H9 (cell line): Measurements from ENCODE around the gene PNPLA7. TPM values are rescaled to one million over a fixed set of nuclear protein-coding genes. Genes with fewer than 3 reads are reported as not detected.

Source experiments
- DNase-seq: peaks from one replicate; pipeline ENCODE4 v3.0.0-alpha.2; 2017
- H2AFZ ChIP-seq: one replicate; pipeline ENCODE4 v1.6.1; 2013; ENCODE audit warnings: mild to moderate bottlenecking, low read length, control low read depth, moderate library complexity
- H2AK5ac ChIP-seq: 2 replicates; pipeline ENCODE4 v1.6.1; 2013; ENCODE audit warnings: low read length, control low read depth, mixed read lengths; ENCODE audit not compliant: insufficient read length
- H2BK120ac ChIP-seq: one replicate; pipeline ENCODE4 v1.6.1; 2013; ENCODE audit warnings: low read depth, mild to moderate bottlenecking, low read length, control low read depth, inconsistent platforms; ENCODE audit not compliant: poor library complexity, severe bottlenecking
- H2BK12ac ChIP-seq: 2 replicates; pipeline ENCODE4 v1.6.1; 2013; ENCODE audit warnings: low read length, control low read depth, mixed read lengths, low read depth; ENCODE audit not compliant: insufficient read length
- H2BK15ac ChIP-seq: 2 replicates; pipeline ENCODE4 v1.6.1; 2013; ENCODE audit warnings: low read depth, low read length, control low read depth
- H2BK20ac ChIP-seq: one replicate; pipeline ENCODE4 v1.6.1; 2013; ENCODE audit warnings: low read depth, mild to moderate bottlenecking, low read length, control low read depth, inconsistent platforms; ENCODE audit not compliant: poor library complexity, severe bottlenecking
- H2BK5ac ChIP-seq: 2 replicates; pipeline ENCODE4 v1.6.1; 2013; ENCODE audit warnings: low read length, control low read depth, mixed read lengths; ENCODE audit not compliant: insufficient read length
- H3K14ac ChIP-seq: 2 replicates; pipeline ENCODE4 v1.6.1; 2013; ENCODE audit warnings: low read length, control low read depth; ENCODE audit not compliant: insufficient read depth
- H3K18ac ChIP-seq: 2 replicates; pipeline ENCODE4 v1.6.1; 2013; ENCODE audit warnings: low read depth, mild to moderate bottlenecking, mixed read lengths, low read length, control low read depth; ENCODE audit not compliant: insufficient read length
- H3K23ac ChIP-seq: 2 replicates; pipeline ENCODE4 v1.6.1; 2013; ENCODE audit warnings: low read length, control low read depth, mixed read lengths, low read depth; ENCODE audit not compliant: insufficient read length
- H3K23me2 ChIP-seq: 2 replicates; pipeline ENCODE4 v1.6.1; 2013; ENCODE audit warnings: low read depth, mild to moderate bottlenecking, mixed read lengths, low read length, control low read depth; ENCODE audit not compliant: insufficient read length, poor library complexity, severe bottlenecking
- H3K27ac ChIP-seq: 2 replicates; pipeline ENCODE4 v1.5.1; 2013; ENCODE audit warnings: low read length, control low read depth, mixed read lengths, low read depth; ENCODE audit not compliant: insufficient read length
- H3K27me3 ChIP-seq: 2 replicates; pipeline ENCODE4 v1.6.1; 2013; ENCODE audit warnings: low read length, control low read depth, inconsistent platforms; ENCODE audit not compliant: insufficient read depth
- H3K4ac ChIP-seq: 2 replicates; pipeline ENCODE4 v1.6.1; 2013; ENCODE audit warnings: low read depth, mild to moderate bottlenecking, control low read depth, inconsistent platforms, low read length, moderate library complexity
- H3K4me1 ChIP-seq: 2 replicates; pipeline ENCODE4 v1.6.1; 2013; ENCODE audit warnings: low read length, control low read depth, inconsistent platforms; ENCODE audit not compliant: insufficient read depth
- H3K4me2 ChIP-seq: 2 replicates; pipeline ENCODE4 v1.6.1; 2013; ENCODE audit warnings: low read length, control low read depth, mixed read lengths; ENCODE audit not compliant: insufficient read length, insufficient read depth
- H3K56ac ChIP-seq: 2 replicates; pipeline ENCODE4 v1.6.1; 2013; ENCODE audit warnings: low read depth, mild to moderate bottlenecking, mixed read lengths, low read length, control low read depth; ENCODE audit not compliant: insufficient read length
- H3K79me1 ChIP-seq: 2 replicates; pipeline ENCODE4 v1.6.1; 2013; ENCODE audit warnings: low read depth, mild to moderate bottlenecking, moderate library complexity, low read length, control low read depth, inconsistent platforms; ENCODE audit not compliant: insufficient read depth, poor library complexity, severe bottlenecking
- H3K79me2 ChIP-seq: 2 replicates; pipeline ENCODE4 v1.6.1; 2013; ENCODE audit warnings: low read length, control low read depth, inconsistent platforms; ENCODE audit not compliant: insufficient read depth
- H3K9ac ChIP-seq: 2 replicates; pipeline ENCODE4 v1.6.1; 2013; ENCODE audit warnings: low read length, control low read depth, mixed read lengths; ENCODE audit not compliant: insufficient read length; ENCODE audit errors: extremely low read depth
- H3K9me3 ChIP-seq: one replicate; pipeline ENCODE4 v1.6.1; 2013; ENCODE audit warnings: low read depth, low read length, inconsistent platforms; ENCODE audit not compliant: control insufficient read depth
- H3T11ph ChIP-seq: one replicate; pipeline ENCODE4 v1.6.1; 2013; ENCODE audit warnings: mild to moderate bottlenecking, low read length, control low read depth, inconsistent platforms
- H4K20me1 ChIP-seq: one replicate; pipeline ENCODE4 v1.6.1; 2013; ENCODE audit not compliant: control insufficient read depth, insufficient read length, insufficient read depth
- H4K5ac ChIP-seq: 2 replicates; pipeline ENCODE4 v1.6.1; 2013; ENCODE audit warnings: low read depth, mild to moderate bottlenecking, mixed read lengths, low read length, control low read depth; ENCODE audit not compliant: insufficient read length
- H4K8ac ChIP-seq: replicated peaks from 2 replicates; pipeline ENCODE4 v1.6.1; 2013; ENCODE audit warnings: low read length, control low read depth, mixed read lengths, low read depth; ENCODE audit not compliant: insufficient read length
- H4K91ac ChIP-seq: 2 replicates; pipeline ENCODE4 v1.6.1; 2013; ENCODE audit warnings: low read depth, mild to moderate bottlenecking, moderate library complexity, mixed read lengths, low read length, control low read depth; ENCODE audit not compliant: insufficient read length
- H3K27ac Mint-ChIP-seq, 3 experiments: 2 replicates in 2 of 3; 3 replicates in 1 of 3; pipeline ENCODE4 v1.8.0; 2020 to 2021; ENCODE audit warnings: mixed read lengths in 3 of 3, mild to moderate bottlenecking in 1 of 3, moderate library complexity in 1 of 3
- H3K27me3 Mint-ChIP-seq: 2 replicates; pipeline ENCODE4 v1.8.0; 2021; ENCODE audit warnings: low read depth, mild to moderate bottlenecking, moderate library complexity, mixed read lengths
- H3K36me3 Mint-ChIP-seq, 3 experiments: 2 replicates in 2 of 3; 3 replicates in 1 of 3; pipeline ENCODE4 v1.8.0; 2020 to 2021; ENCODE audit warnings: low read depth in 3 of 3, mixed read lengths in 3 of 3; ENCODE audit not compliant: insufficient read depth in 1 of 3
- H3K4me1 Mint-ChIP-seq, 2 experiments: 2 replicates each; pipeline ENCODE4 v1.8.0; 2020; ENCODE audit warnings: mixed read lengths in 2 of 2
- H3K4me3 Mint-ChIP-seq, 2 experiments: 2 replicates in 1 of 2; 3 replicates in 1 of 2; pipeline ENCODE4 v1.8.0; 2020 to 2021; ENCODE audit warnings: mild to moderate bottlenecking in 2 of 2, mixed read lengths in 2 of 2, moderate library complexity in 1 of 2
- H3K9me3 Mint-ChIP-seq, 2 experiments: 2 replicates in 1 of 2; 3 replicates in 1 of 2; pipeline ENCODE4 v1.8.0; 2020; ENCODE audit warnings: mild to moderate bottlenecking in 2 of 2, mixed read lengths in 2 of 2, moderate library complexity in 1 of 2
- WGBS: extraction: QIAGEN DNeasy Blood & Tissue Kit; methylation state at CpG from one replicate; pipeline ENCODE4 v1.1.7; 2013; ENCODE audit warnings: missing lambda C conversion rate, low lambda C conversion rate, mixed read lengths; ENCODE audit not compliant: insufficient read length; ENCODE audit errors: extremely low coverage; 5-methylcytosine and 5-hydroxymethylcytosine counted together
- total RNA-seq: library from RNA; stranded (reverse); gene quantifications from 2 replicates; pipeline ENCODE4 v1.2.1, GENCODE V29; 2021
- TF ChIP-seq, protein P1 (sequence below): fragments of 200-600 bp; sonication (generic); conservative IDR thresholded peaks from 3 replicates; pipeline ENCODE4 v1.8.0; 2021; ENCODE audit warnings: antibody characterized with exemption, mild to moderate bottlenecking

PNPLA7 gene
- total RNA-seq, 1 experiment from 2014 or later: 1.8 TPM

DNA sequence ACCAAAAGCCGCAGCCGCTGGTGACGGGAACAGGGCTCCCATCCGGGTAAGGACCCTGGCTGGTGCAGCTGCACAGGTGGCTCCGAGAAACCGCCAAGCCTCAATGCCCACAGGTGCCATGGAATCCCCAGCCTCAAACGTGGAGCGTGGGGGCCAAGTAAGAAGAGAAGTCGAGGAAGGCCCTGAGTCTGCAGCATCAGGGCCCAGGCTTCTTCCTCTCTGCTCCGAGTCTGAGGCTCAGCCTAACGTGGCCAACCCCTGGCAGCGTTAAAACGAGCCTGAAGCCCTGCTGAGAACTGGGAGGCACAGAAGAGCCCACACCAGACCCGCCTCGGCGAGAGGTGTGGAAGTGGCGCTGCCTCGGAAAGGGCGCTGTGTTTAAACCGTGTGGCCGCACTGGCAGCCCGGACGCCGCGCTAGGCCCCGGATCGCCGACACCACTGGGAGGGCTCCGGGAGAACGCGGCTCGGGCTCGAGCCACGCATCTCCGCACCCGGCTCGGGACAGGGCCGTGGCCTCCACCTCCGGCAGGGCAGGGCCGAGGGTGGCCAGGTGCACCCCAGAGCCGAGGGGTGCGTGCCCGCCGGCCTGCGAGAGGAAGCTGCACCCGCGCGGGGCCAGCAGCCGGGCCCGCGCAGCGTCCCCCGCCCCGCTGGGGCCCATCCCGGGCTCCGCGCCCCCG is 39.4 kb upstream of the PNPLA7 start:
- DNase-seq: no peak
- peaks cover 4% of the 10 kb centered on the region; the same call in 1 of the 2 replicates for H3K79me2 ChIP-seq

More for the DNA sequence above, 39.4 kb upstream of the PNPLA7 start:
- Histone ChIP-seq H2BK15ac (no peak overlapping the region; the same call in 1 of the 2 replicates), H3K4me2 (peak overlapping the region; percentile 95), H3K27me3 (no peaks in the 10 kb centered on the region), H3K18ac (no peak overlapping the region), H3K9ac (peak overlapping the region; percentile 80), H2BK120ac (no peak overlapping the region), H2AK5ac (no peak overlapping the region), H3K14ac (peak overlapping the region; percentile 82), H3T11ph (no peak overlapping the region), H3K27ac (no peak overlapping the region), H4K8ac (no peak overlapping the region), H2BK20ac (no peak overlapping the region), H2BK5ac (no peak overlapping the region), H3K79me1 (peaks cover 6% of the 10 kb centered on the region), H4K20me1 (no peaks in the 10 kb centered on the region), H3K23ac (no peak overlapping the region), H3K23me2 (peaks cover 9% of the 10 kb centered on the region), H3K4ac (no peak overlapping the region), H4K91ac (no peak overlapping the region), H2AFZ (no peak overlapping the region), H4K5ac (no peak overlapping the region), H3K56ac (no peak overlapping the region), H3K4me1 (peaks cover 4% of the 10 kb centered on the region; the same call in 1 of the 2 replicates), H3K9me3 (no peaks in the 10 kb centered on the region), H2BK12ac (no peak overlapping the region)
- peak overlapping the region; percentile 81 to 90 for H3K4me3 Mint-ChIP-seq
- no peak overlapping the region for H3K27ac Mint-ChIP-seq
- no CpG with 5 or more reads among the region's 58 CpGs for WGBS
- H3K9me3 Mint-ChIP-seq: no peaks in the 10 kb centered on the region; a peak in 1 of 5 replicates
- TF ChIP-seq, protein P1, sequence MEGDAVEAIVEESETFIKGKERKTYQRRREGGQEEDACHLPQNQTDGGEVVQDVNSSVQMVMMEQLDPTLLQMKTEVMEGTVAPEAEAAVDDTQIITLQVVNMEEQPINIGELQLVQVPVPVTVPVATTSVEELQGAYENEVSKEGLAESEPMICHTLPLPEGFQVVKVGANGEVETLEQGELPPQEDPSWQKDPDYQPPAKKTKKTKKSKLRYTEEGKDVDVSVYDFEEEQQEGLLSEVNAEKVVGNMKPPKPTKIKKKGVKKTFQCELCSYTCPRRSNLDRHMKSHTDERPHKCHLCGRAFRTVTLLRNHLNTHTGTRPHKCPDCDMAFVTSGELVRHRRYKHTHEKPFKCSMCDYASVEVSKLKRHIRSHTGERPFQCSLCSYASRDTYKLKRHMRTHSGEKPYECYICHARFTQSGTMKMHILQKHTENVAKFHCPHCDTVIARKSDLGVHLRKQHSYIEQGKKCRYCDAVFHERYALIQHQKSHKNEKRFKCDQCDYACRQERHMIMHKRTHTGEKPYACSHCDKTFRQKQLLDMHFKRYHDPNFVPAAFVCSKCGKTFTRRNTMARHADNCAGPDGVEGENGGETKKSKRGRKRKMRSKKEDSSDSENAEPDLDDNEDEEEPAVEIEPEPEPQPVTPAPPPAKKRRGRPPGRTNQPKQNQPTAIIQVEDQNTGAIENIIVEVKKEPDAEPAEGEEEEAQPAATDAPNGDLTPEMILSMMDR: no peak
- peaks cover 22 to 49% (median 41%) of the 10 kb centered on the region in 3 experiments; a peak in 6 of 7 replicates for H3K36me3 Mint-ChIP-seq
- peaks cover 12% of the 10 kb centered on the region for H3K27me3 Mint-ChIP-seq
- H3K4me1 Mint-ChIP-seq: peaks cover 5 to 14% of the 10 kb centered on the region in 2 experiments; a peak in 3 of 4 replicates
